ENCODE results near the gene PRR33. TPM values are rescaled to one million over a fixed set of nuclear protein-coding genes. Genes with fewer than 3 reads are reported as not detected.

PRR33 gene
- total and polyA plus RNA-seq, 9 of the 15 experiments (the other 6 are each of a cell fraction or from before 2014, with no cell fraction given) = not detected

- BruUV-seq (replicated peaks) = no TSS peak
- no peak for DNase-seq (ENCODE audit: extremely low read depth in 1 of 4, low spot score in 3 of 4)
- ChIA-PET CTCF (ENCODE audit: low intra/inter-chr PET ratio) (interaction anchor here (0.6 kb wide), 1 partner anchor 66 kb away, joined by 3 read pairs; no protein-coding TSS in a partner anchor), POLR2A (no interaction called here)
- no peaks in the 10 kb centered on the region for H3K9me1 ChIP-seq (ENCODE audit: control insufficient read depth, insufficient read depth, low read length)
- H3K4me3 ChIP-seq = no peak overlapping the region
- 4% methylated on average over 28 of the region's 30 CpGs for WGBS (ENCODE audit: insufficient coverage, low coverage, missing lambda C conversion rate)
- intact Hi-C loops (cut with micrococcal nuclease) (no loop called here), in situ Hi-C loops (cut with MboI) (no loop called here)
- no peaks in the 10 kb centered on the region for H3K79me2 ChIP-seq (ENCODE audit: control insufficient read depth, insufficient read depth, low read length)
- no peak for TF ChIP-seq C11orf30 (IDR thresholded peaks at IDR 0.05; ENCODE audit: low read depth)
- ATAC-seq = no peak; the same call in 2 of the 3 replicates
- FAIRE-seq = no peak
- no peaks in the 10 kb centered on the region for H3K36me3 ChIP-seq (ENCODE audit: control insufficient read depth, insufficient read depth, low read length)
- H4K20me1 ChIP-seq (replicated peaks; ENCODE audit: control insufficient read depth, insufficient read depth, low read length) = 0 out of 2 replicates have a peak, but pooled peaks cover 5% of the 10 kb centered on the region
- H3K27ac ChIP-seq (ENCODE audit: extremely low read depth, low read depth, low read length) = no peak overlapping the region
- no peaks in the 10 kb centered on the region for H3K9me3 ChIP-seq (replicated peaks; ENCODE audit: control insufficient read depth, insufficient read depth, low read depth, low read length)
- no peak overlapping the region for H2AFZ ChIP-seq (ENCODE audit: low read depth, low read length)
- peaks cover 0 to 21% of the 10 kb centered on the region in 2 experiments; a peak in 2 of 5 replicates for H3K4me1 ChIP-seq (replicated peaks in 1 of 2; ENCODE audit: control insufficient read depth in 2 of 2, insufficient read depth in 2 of 2, low read length in 2 of 2)
- peaks cover 15 to 57% of the 10 kb centered on the region in 2 experiments; a peak in 4 of 5 replicates for H3K27me3 ChIP-seq (ENCODE audit: control insufficient read depth in 2 of 2, insufficient read depth in 2 of 2, low read length in 2 of 2)
- no peak overlapping the region for H3K9ac ChIP-seq (ENCODE audit: insufficient read depth in 1 of 2, low read depth in 2 of 2, low read length in 2 of 2)
- no peak overlapping the region for H3K4me2 ChIP-seq (ENCODE audit: insufficient read depth, low read length)
Observed at GRCh38 chr11:1864831-1865665, 26.6 kb downstream of the PRR33 start.

GRCh38 chr11:1864231-1864630, 27.5 kb downstream of the PRR33 start:
- H3K36me3 ChIP-seq (ENCODE audit: control insufficient read depth, insufficient read depth, low read length) = no peaks in the 10 kb centered on the region
- in situ Hi-C loops (cut with MboI) = no loop called here
- FAIRE-seq (no peak), DNase-seq (ENCODE audit: extremely low read depth in 1 of 4, low spot score in 3 of 4) (no peak), ATAC-seq (no peak)
- BruUV-seq (replicated peaks) = no TSS peak
- H3K27me3 ChIP-seq (ENCODE audit: control insufficient read depth in 2 of 2, insufficient read depth in 2 of 2, low read length in 2 of 2) = peaks cover 14 to 50% of the 10 kb centered on the region in 2 experiments; a peak in 4 of 5 replicates
- no peaks in the 10 kb centered on the region for H3K9me1 ChIP-seq (ENCODE audit: control insufficient read depth, insufficient read depth, low read length)
- no peak overlapping the region for H3K9ac ChIP-seq (ENCODE audit: insufficient read depth in 1 of 2, low read depth in 2 of 2, low read length in 2 of 2)
- no peak overlapping the region for H3K27ac ChIP-seq (ENCODE audit: extremely low read depth, low read depth, low read length)
- H4K20me1 ChIP-seq (replicated peaks; ENCODE audit: control insufficient read depth, insufficient read depth, low read length) = 0 out of 2 replicates have a peak, but pooled peaks cover 5% of the 10 kb centered on the region
- intact Hi-C loops (cut with micrococcal nuclease) = no loop called here
- H3K4me2 ChIP-seq (ENCODE audit: insufficient read depth, low read length) = no peak overlapping the region
- H3K79me2 ChIP-seq (ENCODE audit: control insufficient read depth, insufficient read depth, low read length) = no peaks in the 10 kb centered on the region
- CTCF ChIA-PET (ENCODE audit: low intra/inter-chr PET ratio) = interaction anchor here (0.6 kb wide), 2 partner anchors 54 to 67 kb away, joined by 3 to 5 read pairs; no protein-coding TSS in a partner anchor
- no peaks in the 10 kb centered on the region for H3K9me3 ChIP-seq (replicated peaks; ENCODE audit: control insufficient read depth, insufficient read depth, low read depth, low read length)
- 0% methylated on average over 6 of the region's 18 CpGs for WGBS (ENCODE audit: insufficient coverage, low coverage, missing lambda C conversion rate)
- no peak overlapping the region for H3K4me3 ChIP-seq
- peaks cover 0 to 21% of the 10 kb centered on the region in 2 experiments; a peak in 2 of 5 replicates for H3K4me1 ChIP-seq (replicated peaks in 1 of 2; ENCODE audit: control insufficient read depth in 2 of 2, insufficient read depth in 2 of 2, low read length in 2 of 2)
- TF ChIP-seq ZBTB2 (IDR thresholded peaks at IDR 0.05) = no peak
- no peak for TF ChIP-seq TEAD4 (IDR thresholded peaks at IDR 0.05; ENCODE audit: low read length)
- no peak for TF ChIP-seq TEAD4 (CRISPR knock-in tag; IDR thresholded peaks at IDR 0.05; ENCODE audit: borderline replicate concordance)
- no peak for TF ChIP-seq SPI1 (IDR thresholded peaks at IDR 0.05; ENCODE audit: borderline replicate concordance, low read depth, low read length)
- no peak for TF ChIP-seq TEAD2 (tag; IDR thresholded peaks at IDR 0.05)
- TF ChIP-seq IRF1 (CRISPR knock-in tag; IDR thresholded peaks at IDR 0.05; ENCODE audit: borderline replicate concordance) = no peak
- TF ChIP-seq ZNF239 (CRISPR knock-in tag; IDR thresholded peaks at IDR 0.05) = no peak
- no peak for TF ChIP-seq SMC3 (conservative IDR thresholded peaks at IDR 0.05; ENCODE audit: insufficient read depth, low read depth, low read length)
- TF ChIP-seq CCAR2 (IDR thresholded peaks at IDR 0.05; ENCODE audit: low read depth, low read length) = no peak
- TF ChIP-seq ILK (tag; IDR thresholded peaks at IDR 0.05; ENCODE audit: borderline replicate concordance, low read depth) = no peak
- POLR2A ChIA-PET = no interaction called here
- H2AFZ ChIP-seq (ENCODE audit: low read depth, low read length) = no peak overlapping the region

Measured in K562 (cell line).